ENCODE data around the gene JAGN1.
A peak's percentile ranks its signal among the peaks of the same experiment; 100 is the strongest.
"Not testable (repeated sequence)": the region's sequence is repeated elsewhere in the genome, so short reads cannot be mapped to it uniquely, and the experiment has no call there.

Gene JAGN1

DNA sequence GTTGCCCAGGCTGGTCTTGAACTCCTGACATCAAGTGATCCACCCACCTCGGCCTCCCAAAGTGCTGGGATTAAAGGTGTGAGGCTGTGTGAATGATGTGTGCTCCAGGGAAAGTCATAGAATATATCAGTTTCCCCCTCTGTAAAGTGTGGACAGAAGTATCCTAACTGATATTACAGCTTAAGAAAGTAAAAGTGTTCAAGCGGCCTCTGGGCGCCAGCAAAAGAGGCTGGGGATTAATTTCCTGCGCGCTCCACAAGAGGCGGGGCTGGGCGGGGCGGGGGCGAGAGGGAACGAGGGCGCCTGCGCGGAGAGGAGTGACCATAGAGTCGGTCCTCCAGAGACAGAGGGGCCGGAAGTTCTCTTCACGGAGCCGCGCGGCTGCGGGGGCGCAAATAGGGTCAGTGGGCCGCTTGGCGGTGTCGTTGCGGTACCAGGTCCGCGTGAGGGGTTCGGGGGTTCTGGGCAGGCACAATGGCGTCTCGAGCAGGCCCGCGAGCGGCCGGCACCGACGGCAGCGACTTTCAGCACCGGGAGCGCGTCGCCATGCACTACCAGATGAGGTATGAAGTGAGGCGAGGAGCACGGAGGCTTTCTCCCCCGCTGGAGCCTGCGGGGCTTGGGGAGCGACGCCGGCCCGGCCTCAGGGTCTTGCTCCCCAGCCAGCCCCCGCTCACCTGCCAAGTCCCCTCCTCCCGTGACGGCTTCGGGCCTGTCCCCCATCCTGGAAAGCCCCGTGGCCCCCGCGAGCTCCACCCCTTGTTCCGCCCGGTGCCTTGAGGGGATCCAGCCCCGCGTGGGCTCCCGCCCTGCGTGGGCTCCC, at the start of gene JAGN1:
TSS of gene JAGN1 (plus strand) at position 362 of the 823 bp plus-strand sequence. CDS start at position 475, 113 bp downstream.
- peak; percentile 91 to 92 for DNase-seq

DNA sequence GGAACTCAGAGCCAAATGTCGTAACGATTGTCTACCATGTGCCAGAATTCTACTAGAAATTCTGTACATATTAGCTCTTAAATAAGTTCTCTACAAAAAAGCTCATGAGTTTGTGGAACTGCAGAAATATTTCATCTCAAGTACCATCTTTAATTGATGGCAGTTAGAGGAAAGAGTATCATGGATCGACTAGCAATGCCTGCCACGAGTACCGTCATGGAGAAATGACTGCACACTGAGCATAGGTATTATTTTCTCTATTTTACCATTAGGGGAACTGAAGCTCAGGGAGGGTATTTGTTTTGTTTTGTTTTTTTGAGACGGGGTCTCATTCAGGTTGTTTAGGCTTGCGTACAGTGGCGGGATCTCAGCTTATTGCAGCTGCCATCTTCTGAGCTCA, 49.4 kb upstream of the JAGN1 start:
- DNase-seq: no peak

DNA sequence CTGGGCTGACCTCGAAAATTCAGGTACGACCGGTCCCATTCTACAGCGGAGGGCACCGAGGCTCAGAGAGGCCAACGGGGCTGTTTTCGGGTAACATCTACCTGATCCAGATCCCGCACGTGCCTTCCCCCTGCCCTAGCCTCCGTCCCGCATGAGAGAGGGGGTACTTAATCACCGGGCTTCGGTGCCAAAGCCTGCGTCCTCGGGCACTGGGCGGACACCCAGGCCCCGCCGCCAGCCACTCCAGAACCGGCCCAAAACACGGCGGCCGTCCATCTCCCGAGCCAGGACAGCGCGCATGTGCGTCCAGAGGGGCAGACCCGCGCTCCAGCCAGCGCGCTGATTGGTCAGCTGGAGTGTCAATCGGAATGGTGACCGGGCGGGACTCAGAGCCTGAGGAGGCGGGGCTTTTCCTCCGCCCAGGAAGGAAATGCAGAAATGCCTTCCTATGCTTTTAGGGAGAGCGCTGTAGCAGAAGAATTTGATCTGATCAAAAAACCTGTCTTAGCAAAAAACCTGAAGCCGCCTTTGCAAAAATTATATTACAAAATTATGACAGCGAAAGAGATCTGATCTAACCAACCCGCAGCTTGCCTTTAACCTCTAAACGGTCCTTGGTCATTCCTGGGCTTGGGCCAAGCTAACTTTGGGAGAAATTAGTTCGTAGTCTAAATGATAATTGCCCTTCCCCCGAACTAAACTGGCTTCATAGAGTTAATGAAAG, 46.5 kb upstream of the JAGN1 start, which contains the start of gene RPUSD3:
TSS of gene RPUSD3 (minus strand) at position 294 of the 724 bp plus-strand sequence. CDS start at position 276, 18 bp downstream.
- DNase-seq: peak; percentile 98 to 99

DNA sequence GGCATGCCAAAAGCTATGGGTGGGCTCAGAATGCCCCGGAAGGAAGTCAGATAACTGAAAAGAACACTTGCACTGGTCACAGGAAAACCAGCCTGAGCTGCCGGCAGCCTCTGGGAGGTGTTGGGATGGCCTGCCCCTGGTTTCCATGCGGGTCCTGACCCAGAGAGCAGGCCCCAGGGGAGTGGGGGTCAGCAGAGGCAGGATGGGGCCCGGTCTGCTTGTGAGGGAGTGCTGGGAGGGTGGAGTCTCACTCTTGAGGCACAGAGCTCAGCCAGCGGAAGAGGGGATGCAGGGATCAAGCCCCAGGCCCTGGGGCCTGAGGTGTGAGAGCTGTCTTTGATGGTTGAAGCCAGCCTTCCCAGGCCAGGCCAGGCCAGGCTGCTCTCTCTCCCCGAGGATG, 44.2 kb upstream of the JAGN1 start:
- DNase-seq: no peak

DNA sequence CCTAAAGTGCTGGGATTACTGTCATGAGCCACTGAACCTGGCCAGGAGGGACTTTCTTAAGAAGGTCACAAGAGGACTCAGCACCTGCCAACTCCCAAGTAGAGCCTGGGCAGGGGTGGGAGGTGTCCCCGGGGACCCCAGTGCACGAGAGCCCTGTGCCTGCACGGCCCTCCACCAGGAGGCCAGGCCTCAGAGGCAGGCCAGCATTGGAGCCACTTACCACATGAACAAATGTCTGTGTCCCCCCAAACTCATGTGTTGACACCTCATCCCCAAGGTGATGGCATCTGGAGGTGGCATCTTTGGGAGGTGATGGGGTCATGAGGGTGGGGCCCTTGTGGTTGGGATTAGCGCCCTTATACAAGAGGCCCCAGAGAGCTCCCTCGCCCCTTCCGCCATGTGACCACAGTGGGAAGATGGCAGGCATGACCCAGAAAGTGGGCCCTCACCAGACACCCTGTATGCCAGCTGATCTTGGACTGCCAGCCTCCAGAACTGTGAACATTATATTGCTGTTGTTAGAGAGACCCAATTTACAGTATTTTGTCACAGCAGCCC, 43.4 kb upstream of the JAGN1 start:
- DNase-seq: no peak

DNA sequence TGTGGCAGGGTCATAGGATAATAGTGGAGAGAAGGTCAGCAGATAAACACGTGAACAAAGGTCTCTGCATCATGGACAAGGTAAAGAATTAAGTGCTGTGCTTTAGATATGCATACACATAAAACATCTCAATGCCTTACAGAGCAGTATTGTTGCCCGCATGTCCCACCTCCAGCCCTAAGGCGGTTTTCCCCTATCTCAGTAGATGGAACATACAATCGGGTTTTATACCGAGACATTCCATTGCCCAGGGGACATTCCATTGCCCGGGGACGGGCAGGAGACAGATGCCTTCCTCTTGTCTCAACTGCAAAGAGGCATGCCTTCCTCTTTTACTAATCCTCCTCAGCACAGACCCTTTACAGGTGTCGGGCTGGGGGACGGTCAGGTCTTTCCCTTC, 42.5 kb upstream of the JAGN1 start:
- not testable (repeated sequence) for DNase-seq

DNA sequence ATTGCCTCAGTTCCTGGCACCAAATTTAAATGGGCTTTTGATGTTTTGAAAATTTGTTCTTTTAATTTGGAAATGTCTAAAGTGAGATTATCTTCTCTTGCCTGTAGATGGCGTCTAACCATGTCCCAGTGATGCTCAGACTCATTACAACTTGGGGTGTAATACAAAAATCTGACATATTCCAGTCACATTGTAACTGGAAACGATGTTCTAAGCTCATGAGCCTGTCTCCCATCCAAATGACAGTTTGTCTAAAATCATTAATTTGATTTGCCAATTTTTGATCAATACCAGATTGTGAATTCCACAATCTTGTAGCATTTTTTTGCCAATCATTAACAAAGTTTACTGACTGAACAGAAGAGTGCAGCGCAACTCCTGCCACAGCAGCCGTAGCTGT, 41.5 kb upstream of the JAGN1 start:
- DNase-seq: not testable (repeated sequence)

DNA sequence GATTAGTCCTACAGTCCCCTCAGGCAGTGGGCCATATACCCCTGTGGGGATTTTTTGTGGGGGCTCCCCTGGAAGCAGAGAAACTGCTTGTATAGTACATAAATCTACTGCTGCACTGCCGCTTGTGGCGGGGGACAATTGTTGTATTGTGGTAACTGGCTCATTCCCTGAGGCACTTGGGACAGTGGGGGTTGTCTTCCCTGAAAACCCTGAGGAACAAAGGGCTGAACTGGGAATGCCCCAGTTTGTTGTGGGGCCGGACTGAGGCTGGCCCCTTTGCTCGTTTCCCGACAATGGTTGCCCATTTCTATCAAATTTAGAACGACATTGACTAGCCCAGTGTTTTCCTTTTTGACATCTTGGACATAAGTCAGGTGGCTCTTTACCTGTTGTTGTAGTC, 39.0 kb upstream of the JAGN1 start:
- not testable (repeated sequence) for DNase-seq

DNA sequence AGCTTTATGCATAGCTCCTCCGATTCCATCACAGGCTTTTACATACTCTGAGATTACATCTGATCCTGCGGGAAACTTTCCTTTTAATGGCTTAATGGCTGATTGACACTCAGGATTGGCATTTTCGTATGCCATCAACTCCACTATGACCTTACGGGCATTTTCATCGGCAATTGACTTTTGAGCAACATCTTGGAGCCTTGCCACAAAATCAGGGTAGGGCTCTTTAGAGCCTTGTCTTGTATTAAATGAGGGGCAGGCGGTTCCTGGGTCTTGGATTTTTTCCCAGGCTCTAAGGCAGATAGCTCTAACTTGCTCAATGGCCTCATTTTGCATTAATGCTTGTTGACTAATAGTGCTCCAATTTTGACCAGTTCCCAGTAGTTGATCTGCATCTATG, 38.5 kb upstream of the JAGN1 start:
- DNase-seq: not testable (repeated sequence)

DNA sequence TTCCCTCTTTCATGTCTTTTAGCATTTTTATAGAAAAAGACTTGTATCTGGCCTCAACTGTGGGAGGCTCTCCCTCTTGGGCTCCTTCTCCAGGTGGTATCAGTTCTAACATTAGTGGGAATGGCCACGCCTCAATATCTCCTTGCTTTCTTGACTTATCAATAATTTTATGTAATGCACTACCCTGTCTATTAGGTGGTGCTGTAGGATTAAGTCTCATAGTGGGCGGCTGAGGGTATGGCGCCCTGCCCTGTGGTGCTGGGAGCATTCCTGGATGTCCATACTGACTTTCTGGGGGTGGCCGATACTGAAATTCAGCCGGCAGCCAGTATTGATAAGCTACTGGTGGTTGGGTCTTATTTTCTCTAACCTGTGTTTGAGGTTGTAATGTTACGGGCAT, 37.9 kb upstream of the JAGN1 start:
- DNase-seq: no peak

DNA sequence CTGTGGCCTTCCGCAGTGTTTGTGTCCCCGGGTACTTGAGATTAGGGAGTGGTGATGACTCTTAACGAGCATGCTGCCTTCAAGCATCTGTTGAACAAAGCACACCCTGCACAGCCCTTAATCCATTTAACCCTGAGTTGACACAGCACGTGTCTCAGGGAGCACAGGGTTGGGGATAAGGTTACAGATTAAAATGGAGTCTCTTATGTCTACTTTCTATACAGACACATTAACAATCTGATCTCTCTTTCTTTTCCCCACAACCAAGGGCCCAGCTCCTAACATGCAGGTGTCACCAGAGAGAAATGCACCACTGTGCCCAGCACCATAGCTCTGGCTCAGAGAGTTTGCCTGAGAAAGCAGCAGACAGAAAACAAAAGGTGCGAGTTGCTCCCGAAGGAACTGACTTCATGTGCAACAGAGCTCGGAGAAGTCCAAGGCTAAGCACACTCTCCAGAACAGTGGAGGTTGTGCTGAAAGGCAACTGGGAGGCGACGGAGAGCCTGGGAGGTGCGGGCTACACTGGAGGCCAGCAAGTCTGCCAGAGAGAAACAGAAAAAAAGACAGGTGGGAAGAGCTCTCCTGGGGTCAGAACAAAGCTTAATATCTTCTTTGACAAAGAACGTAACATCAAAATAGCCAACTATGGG, 36.0 kb upstream of the JAGN1 start:
- DNase-seq: not testable (repeated sequence)

DNA sequence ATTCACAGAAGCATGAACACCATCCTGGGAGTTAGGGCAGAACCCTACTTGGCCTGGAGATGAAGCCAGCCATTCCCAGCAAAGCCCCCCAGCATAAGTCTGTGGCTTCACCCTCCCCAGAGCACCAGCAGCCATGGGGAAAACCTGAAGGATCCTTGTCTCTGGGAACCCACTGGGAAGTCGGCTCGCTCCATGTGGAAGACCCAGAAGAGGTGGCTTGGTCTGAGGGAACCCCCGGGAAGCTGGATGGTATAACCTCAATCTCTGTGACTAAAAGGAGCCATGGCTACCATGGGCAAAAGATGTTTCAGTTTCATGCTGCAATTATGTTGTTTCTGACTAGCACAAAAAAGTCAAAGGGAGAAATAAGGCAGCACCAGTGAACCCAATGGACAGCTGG, 34.8 kb upstream of the JAGN1 start:
- DNase-seq: no peak

DNA sequence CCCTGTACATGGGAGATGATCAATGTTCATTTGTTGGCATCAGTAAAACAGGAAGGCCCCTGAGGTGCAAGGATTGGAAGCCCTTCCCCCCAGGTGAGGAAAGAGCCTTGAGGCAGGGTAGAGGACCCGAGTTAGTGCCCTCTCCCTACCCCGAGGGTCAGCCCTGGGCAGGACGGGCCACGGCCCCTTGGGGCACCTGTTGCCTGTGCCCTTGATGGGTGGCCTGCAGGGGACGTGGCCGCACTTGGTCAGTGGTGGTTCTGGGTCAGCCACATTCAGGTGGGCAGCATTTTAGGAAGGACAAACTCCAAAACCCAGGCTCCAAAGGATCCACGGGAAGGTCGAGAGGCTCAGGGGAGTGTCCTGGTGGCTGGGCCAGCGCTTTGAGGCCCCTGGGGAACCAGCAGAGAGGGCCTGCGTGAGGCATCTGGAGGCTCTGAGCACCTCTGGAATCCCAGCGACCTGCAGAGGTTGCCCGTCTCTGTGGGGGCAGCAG, 30.8 kb upstream of the JAGN1 start:
- no peak for DNase-seq

DNA sequence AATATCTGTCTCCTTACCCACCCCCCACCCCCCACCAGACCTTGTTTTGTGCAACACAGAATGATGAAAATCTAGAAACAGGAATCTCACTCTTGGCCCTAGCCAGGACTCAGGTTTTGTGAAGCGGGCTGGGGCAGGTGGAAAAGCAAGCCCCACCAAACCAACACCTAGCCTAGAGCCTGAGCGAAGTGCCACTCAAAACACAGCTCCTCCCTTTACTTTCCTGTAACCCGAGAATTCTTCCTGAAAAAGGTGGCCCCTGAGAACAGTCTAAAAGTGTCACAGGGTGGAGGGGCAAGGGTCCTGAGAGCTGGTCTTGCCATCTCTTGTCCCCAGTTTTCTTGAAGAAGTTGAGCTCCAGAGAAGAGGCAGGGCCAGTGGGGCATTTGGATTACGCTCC, 29.2 kb upstream of the JAGN1 start:
- DNase-seq: no peak

DNA sequence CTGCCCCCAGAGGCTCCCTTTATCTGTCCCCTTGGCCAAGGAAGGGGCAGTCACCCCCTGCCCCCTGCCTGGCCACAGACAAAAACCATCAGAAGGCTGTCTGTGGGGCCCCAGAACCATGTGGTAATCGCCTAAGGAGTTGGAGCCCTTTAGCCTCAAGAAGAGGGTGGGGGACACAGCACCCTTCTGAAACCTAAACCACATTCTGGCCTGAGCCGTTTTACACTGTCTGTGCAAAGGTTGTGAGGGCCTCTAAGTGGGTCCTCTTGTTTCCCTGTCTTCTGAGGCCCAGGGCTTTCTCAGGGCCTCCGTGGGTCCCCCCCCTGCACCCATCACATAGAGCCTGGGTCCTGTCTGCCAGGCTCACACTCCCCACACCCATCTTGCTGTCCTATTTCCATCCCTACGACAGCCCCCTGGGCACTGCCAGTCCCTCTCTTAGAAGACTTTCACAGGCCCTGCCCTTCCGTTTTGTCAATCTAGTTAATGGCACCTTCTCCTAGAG, 28.7 kb upstream of the JAGN1 start:
- no peak for DNase-seq

DNA sequence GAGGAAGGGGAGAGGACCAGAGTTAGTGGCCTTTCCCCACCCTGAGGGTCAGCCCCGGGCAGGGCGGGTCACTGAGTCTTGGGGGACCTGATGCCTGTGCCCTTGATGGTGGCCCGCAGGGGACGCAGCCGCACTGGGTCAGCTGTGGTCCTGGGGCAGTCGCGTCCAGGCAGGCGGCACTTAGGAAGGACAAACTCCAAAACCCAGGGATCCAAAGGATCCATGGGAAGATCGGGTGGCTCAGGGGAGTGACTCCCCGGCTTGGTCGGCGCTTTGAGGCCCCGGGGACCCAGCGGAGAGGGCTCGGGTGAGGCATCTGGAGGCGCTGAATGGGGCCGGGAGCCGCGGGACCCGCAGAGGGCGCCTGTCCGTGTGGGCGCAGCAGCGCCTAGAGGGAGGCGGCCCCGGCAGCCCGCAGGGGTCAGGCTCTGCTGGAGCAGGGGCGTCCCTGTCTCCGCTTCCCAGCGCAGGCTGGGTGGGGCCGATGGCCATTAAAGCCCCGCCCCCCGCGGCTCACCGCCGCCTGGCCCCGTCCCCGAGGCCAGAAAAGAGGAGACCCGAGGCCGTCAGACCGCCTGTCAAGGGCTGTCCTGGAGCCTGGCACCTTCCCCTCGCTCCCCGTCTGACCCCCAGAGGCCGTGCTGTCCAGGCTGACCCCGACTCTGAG, 27.9 kb upstream of the JAGN1 start:
- DNase-seq: peak; percentile 35 to 47

DNA sequence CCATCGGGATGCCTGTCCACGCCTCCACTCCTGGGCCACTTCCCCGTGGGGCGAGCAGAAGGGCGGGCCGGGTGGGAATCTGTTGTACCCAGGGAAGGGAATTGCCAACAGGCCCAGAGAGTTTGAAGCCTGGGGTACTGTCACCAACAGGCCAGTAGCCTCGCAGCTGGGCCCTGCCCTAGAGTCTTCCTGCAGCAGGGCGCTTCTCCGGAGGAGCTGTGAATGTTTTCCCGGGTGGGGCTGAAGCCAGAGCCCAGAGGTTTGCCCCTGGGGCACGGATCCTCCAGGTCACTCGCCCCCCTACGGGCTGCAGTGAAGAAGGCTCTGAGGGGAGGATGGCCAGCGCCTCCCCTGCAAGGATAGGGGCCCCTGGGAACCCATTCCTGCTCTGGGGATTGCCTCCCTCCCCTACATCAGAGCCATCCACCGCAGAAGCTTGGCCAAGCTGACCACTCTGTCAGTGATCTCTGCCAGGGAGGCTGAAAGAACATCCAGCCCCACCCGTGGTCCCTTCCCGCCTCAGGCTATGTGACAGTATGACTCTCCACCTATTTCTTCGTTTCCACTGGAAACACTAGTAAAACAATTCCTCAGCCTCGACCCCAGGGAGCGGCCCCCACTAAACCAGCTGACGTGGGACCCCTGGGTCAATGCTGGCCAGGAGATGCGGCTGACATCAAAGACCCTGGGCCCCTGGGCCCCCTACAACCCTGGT, 27.2 kb upstream of the JAGN1 start:
- DNase-seq: no peak

DNA sequence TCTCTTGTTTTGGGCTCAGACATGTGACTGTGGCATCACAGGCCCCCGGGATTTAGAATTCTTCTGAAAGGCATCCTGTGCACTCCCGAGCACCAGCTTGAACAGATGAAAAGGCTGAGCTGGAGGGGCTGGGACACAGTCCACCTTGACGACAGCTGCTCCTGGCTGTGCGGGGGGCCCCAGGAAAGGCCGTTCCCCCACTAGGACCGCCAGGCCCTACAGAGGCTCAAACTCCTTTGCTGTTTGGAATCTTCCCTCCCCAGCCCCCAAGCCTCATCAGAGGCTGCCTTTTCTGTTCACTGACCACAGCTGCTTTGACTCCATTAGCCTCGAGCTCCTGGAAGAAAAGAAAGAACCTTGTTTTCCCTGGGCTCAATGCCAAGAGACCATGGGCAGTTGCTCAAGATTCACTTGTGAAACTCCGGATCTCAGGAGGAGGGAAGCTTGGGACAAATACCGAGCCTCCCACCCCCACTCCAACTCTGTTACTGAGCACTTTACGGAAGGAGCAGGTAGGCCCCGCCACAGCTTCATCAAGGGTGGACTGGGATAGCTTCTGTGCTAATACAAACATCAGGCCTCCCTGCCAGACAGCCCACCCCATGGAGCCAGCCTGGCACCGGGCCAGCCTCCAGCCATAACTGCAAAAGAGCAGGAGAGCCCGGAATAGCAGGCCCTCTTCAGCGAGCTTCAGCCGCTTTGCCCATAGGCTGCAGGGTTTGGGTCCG, 26.0 kb upstream of the JAGN1 start:
- DNase-seq: no peak

DNA sequence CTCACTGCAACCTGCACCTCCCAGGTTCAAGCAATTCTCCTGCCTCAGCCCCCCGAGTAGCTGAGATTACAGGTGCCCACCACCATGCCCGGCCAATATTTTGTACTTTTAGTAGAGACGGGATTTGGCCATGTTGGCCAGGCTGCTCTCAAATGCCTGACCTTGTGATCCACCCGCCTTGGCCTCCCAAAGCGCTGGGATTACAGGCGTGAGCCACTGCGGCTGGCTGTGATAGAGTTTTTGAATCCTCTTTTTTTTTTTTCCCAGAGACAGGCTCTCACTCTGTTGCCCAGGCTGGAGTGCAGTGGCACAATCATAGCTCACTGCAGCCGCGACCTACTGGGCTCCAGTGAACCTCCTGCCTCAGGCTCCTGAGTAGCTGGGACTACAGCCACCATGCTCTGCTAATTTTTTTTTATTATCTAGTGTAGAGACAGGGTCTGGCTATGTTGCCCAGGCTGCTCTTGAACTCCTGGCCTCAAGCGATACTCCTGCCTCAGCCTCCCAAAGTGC, 25.2 kb upstream of the JAGN1 start:
- DNase-seq: not testable (repeated sequence)

DNA sequence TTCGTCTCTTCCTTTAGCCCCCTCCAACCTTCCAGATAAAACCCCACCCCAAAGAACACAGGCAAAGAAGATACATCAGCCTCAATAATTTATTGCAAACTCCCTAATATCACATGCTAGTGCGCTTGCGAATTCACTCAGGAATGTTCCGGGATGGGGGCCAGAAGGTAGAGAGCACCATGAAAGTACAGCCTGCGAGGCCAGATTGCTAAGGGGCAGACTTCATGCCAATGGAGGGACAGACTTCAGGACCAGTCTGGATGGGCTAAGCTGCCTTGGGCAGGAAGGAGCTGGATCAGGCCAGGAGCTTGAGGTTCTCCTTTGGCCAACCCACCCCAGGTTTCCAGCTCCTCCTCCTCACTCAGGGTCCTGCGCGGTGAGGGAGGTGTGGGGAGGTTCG, 23.8 kb upstream of the JAGN1 start:
- DNase-seq: no peak

DNA sequence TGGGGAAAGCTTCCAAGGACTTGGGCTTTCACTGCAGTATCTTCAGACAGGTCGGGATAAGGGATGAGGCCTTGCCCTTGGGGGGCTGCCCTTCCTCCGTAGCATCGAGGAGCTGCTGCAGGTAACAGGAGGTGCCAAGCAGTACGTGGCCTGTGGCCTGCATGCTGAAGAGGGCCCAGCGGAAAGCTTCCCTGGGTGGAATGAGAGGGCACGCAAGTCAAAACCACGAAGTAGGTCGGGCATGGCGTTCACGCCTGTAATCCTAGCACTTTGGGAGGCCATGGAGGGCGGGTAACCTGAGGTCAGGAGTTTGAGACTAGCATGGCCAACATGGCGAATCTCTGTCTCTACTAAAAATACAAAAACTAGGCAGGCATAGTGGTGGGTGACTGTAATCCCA, 23.3 kb upstream of the JAGN1 start:
- no peak for DNase-seq
